GM18505 (cell line): ENCODE measurements around the gene LETM1.
"Not testable (repeated sequence)": the region's sequence is repeated elsewhere in the genome, so short reads cannot be mapped to it uniquely, and the experiment has no call there.

ENCODE experiments used
- ATAC-seq: cut with Tn5 transposase; IDR thresholded peaks from one replicate; pipeline ENCODE4 v1.9.1; 2021; ENCODE audit not compliant: unreplicated experiment
- POLR2A ChIP-seq: IDR thresholded peaks from 4 replicates; pipeline ENCODE4 v1.6.1; 2011; ENCODE audit warnings: borderline replicate concordance; ENCODE audit not compliant: insufficient read depth, insufficient read length; ENCODE audit errors: extremely low read depth

Gene LETM1

GRCh38 chr4:1851575-1852410, 4.2 kb downstream of the LETM1 start:
- ATAC-seq: no peak
- TF ChIP-seq POLR2A: no peak

- no peak for ATAC-seq
- TF ChIP-seq POLR2A: no peak
Observed at GRCh38 chr4:1851160-1851559, 4.8 kb downstream of the LETM1 start.

- no peak for ATAC-seq
- no peak for TF ChIP-seq POLR2A
Observed at GRCh38 chr4:1850276-1850675, 5.7 kb downstream of the LETM1 start.

GRCh38 chr4:1846580-1846979, 9.4 kb downstream of the LETM1 start:
- TF ChIP-seq POLR2A: no peak
- no peak for ATAC-seq

- not testable (repeated sequence) for ATAC-seq
Observed at GRCh38 chr4:1844618-1845017, 11.3 kb downstream of the LETM1 start.

- TF ChIP-seq POLR2A: no peak
- no peak for ATAC-seq
Observed at GRCh38 chr4:1843852-1844251, 12.1 kb downstream of the LETM1 start.

- no peak for ATAC-seq
- no peak for TF ChIP-seq POLR2A
Observed at GRCh38 chr4:1842993-1843448, 12.9 kb downstream of the LETM1 start.

GRCh38 chr4:1842339-1842895, 13.5 kb downstream of the LETM1 start:
- ATAC-seq: no peak

GRCh38 chr4:1841887-1842210, 14.1 kb downstream of the LETM1 start:
- no peak for TF ChIP-seq POLR2A
- ATAC-seq: no peak

More at GRCh38 chr4:1842339-1842895, 13.5 kb downstream of the LETM1 start:
- no peak for TF ChIP-seq POLR2A

- no peak for ATAC-seq
- no peak for TF ChIP-seq POLR2A
Observed at GRCh38 chr4:1841201-1841886, 14.6 kb downstream of the LETM1 start.

- ATAC-seq: no peak
Observed at GRCh38 chr4:1839282-1839681, 16.7 kb downstream of the LETM1 start.

GRCh38 chr4:1837069-1837468, 18.9 kb downstream of the LETM1 start:
- no peak for TF ChIP-seq POLR2A
- no peak for ATAC-seq

More at GRCh38 chr4:1839282-1839681, 16.7 kb downstream of the LETM1 start:
- no peak for TF ChIP-seq POLR2A

GRCh38 chr4:1836650-1837049, 19.3 kb downstream of the LETM1 start:
- TF ChIP-seq POLR2A: no peak
- ATAC-seq: no peak

- not testable (repeated sequence) for ATAC-seq
Observed at GRCh38 chr4:1835836-1836235, 20.1 kb downstream of the LETM1 start.
